NCI-H1092 treated with DMSO at 0.1 percent for 48 hours (cell line): ENCODE results near the gene OR6C74.

Experiments
- DNase-seq: peaks from one replicate; lab custom pipeline; 2025; lab: John Stamatoyannopoulos, UW

OR6C74 gene

DNA sequence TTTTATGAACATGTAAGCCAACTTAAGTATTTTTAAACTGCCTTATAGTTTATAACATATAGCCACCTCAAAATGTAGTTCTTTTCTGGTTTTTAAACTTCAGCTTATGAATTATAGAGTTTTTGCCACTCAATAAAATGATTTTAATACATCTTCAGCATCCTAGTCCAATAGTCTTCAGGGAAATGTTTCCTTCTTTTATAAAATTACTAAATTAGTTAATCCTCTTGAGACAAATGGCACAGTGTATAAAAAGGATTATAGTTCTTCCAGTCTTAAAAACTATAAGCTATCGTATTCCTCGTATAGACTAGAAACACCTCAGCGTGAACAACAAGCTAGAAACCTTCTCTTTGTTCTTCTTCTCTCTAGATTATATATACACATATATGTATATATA lies at the start of gene OR6C74:
Gene OR6C74, plus strand, starts transcription at position 301 of the 400 bp plus-strand sequence. CDS start 2,679 bp downstream, outside the sequence.
- DNase-seq = no peak

DNA sequence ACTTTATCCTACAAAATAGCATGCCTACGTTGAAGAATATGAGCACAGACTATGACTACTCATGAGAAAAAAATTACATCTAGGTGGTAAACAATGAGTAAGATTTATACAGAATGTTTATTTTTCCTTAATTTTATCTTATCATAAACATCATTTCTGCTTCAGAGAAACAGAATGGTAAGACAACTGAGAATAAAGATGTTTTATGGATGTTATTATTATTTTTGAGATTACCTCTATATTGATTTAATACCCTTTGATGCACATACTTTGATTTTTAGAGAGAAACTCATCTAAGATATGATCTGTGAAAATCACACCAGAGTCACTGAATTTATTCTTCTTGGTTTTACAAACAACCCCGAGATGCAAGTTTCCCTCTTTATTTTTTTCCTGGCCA lies 23.7 kb upstream of the OR6C74 start, which contains the start of gene OR10A7:
Gene OR10A7, plus strand, starts transcription at position 301 of the 400 bp plus-strand sequence. Its CDS starts 0 bp downstream, at position 301.
- DNase-seq = no peak

DNA sequence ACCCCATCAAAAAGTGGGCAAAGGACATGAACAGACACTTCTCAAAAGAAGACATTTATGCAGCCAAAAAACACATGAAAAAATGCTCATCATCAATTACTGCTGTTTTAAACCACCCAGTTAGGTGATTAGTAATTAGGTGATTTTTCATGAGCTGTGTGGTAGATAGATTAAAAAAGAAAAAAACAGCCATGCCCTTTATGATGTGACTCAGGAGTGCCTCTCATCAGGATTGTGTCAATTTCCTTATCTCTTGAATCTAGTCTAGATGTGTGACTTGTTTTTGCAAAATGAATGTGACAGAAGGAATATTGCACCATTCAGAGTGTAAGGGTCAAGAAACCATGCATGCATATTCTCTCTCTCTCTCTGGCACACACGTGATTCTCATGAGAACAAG lies 17.9 kb upstream of the OR6C74 start:
- DNase-seq = no peak

DNA sequence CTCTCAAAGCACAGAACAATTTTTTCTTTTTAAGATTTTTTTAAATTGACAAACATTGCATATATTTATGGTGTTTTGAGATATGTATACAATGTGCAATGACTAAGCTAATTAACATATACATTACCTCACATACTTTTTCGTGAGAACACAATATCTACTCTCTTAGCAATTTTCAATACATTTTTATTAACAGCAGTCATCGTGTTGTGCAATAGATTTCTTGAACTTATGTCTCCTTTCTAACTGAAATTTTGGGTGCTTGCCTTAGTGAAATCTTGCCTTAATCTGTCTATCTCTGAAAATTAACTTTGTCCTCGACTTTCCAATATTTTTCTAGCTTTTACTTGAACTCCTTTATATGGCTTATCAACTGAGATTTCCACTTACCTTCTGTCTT lies 16.8 kb upstream of the OR6C74 start:
- DNase-seq = no peak

DNA sequence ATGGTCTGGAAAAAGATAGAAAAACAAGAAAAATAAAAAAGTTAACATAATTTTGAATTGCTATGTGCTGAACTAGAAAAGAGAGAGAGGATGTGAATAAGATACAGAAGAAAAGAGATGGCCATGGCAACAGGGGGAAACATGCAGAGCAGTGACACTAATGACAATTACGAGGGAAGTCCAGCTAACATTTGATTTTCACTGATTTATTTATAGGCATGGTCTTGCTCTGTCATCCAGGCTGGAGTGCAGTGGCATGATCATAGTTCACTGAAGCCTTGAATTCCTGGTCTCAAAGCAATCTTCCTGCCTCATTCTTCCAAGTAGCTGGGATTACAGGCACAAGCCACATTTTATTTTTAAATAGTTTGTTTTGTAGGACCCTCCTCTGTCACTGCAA lies 1.8 kb downstream of the OR6C74 start:
- DNase-seq = no peak

DNA sequence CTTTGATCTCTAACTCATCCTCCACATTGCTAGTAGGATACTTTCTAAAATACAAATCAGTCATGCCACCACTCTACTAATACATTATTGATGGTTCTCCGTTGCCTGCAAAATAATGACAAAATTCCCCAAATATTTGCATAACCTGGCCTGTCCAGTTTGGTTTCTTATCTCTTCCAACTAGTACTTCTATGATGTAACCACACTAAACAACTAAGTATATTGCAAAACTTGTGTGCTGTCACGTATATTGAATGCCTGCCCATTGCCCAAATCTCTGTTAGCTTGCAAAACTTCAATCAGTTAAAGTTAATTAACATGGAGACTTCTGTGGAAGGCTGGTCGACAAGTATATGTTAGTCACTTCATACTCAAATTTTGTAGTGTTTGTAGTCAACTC lies 6.5 kb downstream of the OR6C74 start:
- DNase-seq = no peak

DNA sequence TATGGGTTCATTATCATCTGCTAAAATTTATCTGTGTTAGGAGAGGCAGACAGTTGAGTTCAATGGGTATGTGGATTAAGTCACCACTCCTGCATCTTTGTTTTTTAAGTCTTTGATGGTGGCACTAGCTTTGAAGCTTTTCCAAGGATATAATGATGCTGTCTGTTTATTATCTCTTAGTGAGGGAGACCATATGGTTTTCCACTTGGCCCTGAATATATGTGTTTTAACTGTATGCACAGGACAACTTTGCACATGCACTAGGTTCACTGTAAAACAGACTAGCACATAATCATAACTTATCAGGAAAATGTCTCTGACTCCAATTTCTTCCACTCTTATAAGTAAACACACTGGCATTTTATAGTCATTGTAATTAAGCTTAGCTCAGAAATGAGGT lies 8.9 kb downstream of the OR6C74 start:
- no peak for DNase-seq

DNA sequence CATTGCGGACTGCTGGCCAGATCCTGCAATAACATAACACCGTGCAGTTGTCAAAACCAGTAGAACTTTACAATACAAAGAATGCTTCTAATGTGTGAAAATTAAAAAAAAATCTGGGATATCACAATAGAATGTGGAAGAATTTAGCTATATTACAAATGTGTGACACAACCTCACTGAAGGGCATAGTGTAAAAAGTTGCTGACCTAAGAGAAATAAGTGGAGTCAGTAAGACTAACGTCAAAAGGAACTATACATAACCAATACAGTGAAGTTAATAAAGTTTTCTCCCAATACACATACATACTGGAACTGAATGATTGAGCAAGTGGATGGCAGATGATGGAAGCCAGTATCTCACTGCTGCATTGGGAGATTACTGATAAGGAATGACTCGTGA lies 12.4 kb downstream of the OR6C74 start:
- DNase-seq = no peak

DNA sequence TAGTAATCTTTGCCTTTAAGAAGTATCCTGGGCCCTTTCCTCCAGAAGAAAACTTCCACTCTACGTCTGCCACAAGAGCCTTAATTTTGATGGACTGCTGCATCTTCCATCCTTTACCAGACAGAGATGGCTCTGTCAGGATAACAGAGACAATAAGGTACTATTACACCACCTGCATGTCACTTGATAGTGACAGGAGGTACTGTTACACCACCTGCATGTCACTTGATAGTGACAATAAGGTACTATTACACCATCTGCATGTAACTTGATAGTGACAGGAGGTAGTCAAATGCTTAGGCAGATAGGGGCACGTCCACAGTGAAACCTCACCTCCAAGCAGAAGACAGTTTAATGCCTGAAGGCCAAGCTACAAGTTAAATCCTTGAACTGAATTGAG lies 13.9 kb downstream of the OR6C74 start:
- DNase-seq = no peak

DNA sequence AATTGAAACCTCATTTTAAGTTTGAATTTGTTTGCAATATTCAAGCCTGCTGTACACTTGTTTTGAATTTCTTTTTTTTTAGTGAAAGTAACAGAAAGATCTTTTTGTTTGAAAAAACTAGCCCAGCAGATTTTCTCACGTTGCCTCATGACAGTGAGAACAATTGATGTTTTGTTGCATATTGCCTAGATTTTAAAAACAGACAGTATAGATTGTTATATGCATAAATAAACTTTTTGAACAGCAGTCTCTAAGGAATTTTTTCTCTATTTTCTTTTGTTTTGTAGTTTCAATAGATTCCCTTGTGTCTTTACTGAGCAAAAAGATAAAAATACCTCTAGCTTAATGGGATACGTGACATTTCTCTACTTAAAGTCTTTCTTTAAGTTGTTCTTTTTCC lies 36.6 kb downstream of the OR6C74 start:
- no peak for DNase-seq

DNA sequence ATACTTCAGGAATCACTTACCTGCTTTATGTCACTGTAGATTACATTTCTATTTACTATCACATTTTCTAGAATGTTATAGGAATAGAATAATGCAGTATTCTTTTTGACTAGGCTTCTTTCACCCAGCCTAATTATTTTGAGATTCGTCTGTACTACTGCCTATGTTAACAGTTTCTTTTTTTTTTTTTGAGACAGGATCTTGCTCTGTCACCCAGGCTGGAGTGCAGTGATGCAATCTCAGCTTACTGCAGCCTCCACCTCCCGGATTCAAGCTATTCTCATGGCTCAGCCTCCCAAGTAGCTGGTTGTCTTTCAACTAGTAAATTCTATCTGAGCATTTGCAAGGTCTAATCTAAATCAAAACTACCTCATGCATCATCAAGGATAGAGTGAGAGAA lies 45.6 kb downstream of the OR6C74 start:
- no peak for DNase-seq
